MCF 10A (cell line): ENCODE results near the gene WASF3. TPM values are rescaled to one million over a fixed set of nuclear protein-coding genes. Genes with fewer than 3 reads are reported as not detected.

ENCODE experiments used
- BruUV-seq: library from RNA; stranded (reverse); fragments of 400-500 nt; replicated peaks from 2 replicates; lab custom pipeline; 2021; lab: Mats Ljungman, UMichigan
- CTCF ChIA-PET: fragments of 300-600 bp; sonication (Branson Sonifier 250); formaldehyde crosslinking; extraction: SDS; loops from one replicate; lab custom pipeline; 2021; ENCODE audit warnings: antibody characterized with exemption, inconsistent platforms; lab: Yijun Ruan, JAX
- POLR2A ChIA-PET: fragments of 300-600, 350-650 bp; sonication (Branson Sonifier 250); formaldehyde crosslinking; extraction: SDS; loops from one replicate; lab custom pipeline; 2020; ENCODE audit warnings: antibody characterized with exemption, inconsistent platforms; lab: Yijun Ruan, JAX
- DNase-seq: peaks from one replicate; pipeline ENCODE4 v3.0.0-alpha.2; 2018; ENCODE audit not compliant: unreplicated experiment
- H3K27ac Mint-ChIP-seq: one replicate; pipeline ENCODE4 v1.8.0; 2022; ENCODE audit warnings: mild to moderate bottlenecking, low read depth, mixed read lengths; ENCODE audit not compliant: unreplicated experiment
- H3K27me3 Mint-ChIP-seq: one replicate; pipeline ENCODE4 v1.8.0; 2022; ENCODE audit warnings: mixed read lengths; ENCODE audit not compliant: insufficient read depth, unreplicated experiment
- H3K36me3 Mint-ChIP-seq: one replicate; pipeline ENCODE4 v1.8.0; 2022; ENCODE audit warnings: mild to moderate bottlenecking, moderate library complexity, mixed read lengths; ENCODE audit not compliant: insufficient read depth, unreplicated experiment
- H3K4me1 Mint-ChIP-seq: one replicate; pipeline ENCODE4 v1.8.0; 2022; ENCODE audit warnings: mixed read lengths; ENCODE audit not compliant: insufficient read depth, unreplicated experiment
- H3K4me3 Mint-ChIP-seq: one replicate; pipeline ENCODE4 v1.8.0; 2022; ENCODE audit warnings: mild to moderate bottlenecking, moderate library complexity, mixed read lengths; ENCODE audit not compliant: unreplicated experiment
- H3K9me3 Mint-ChIP-seq: one replicate; pipeline ENCODE4 v1.8.0; 2022; ENCODE audit warnings: mixed read lengths; ENCODE audit not compliant: unreplicated experiment
- CTCF ChIP-seq: fragments of 200-600 bp; IDR thresholded peaks from one replicate; pipeline ENCODE4 v1.8.0; 2022; ENCODE audit warnings: antibody characterized with exemption, mild to moderate bottlenecking; ENCODE audit not compliant: unreplicated experiment
- intact Hi-C: fragments of 100-400 bp; cut with micrococcal nuclease; formaldehyde crosslinking; loops from 2 replicates; pipeline ENCODE4 v1.14.1; 2022
- total RNA-seq: library from RNA; stranded (reverse); gene quantifications from 2 replicates; pipeline ENCODE4 v1.2.3, GENCODE V29; 2022

Gene WASF3
- total RNA-seq, 1 experiment from 2014 or later = 24.0 TPM

GRCh38 chr13:26599860-26600259 is 42.4 kb downstream of the WASF3 start:
- TF ChIP-seq CTCF = no peak
- Mint-ChIP-seq H3K36me3 (peaks cover 7% of the 10 kb centered on the region), H3K4me3 (no peak overlapping the region), H3K4me1 (peaks cover 37% of the 10 kb centered on the region), H3K27me3 (no peaks in the 10 kb centered on the region), H3K27ac (no peak overlapping the region), H3K9me3 (peaks cover 12% of the 10 kb centered on the region)
- intact Hi-C loops = no loop called here
- no TSS peak for BruUV-seq
- ChIA-PET CTCF (interaction anchor here (0.6 to 1.5 kb wide), 3 partner anchors 35 to 102 kb away, joined by 4 to 5 read pairs (median 5); no protein-coding TSS in a partner anchor), POLR2A (interaction anchor here (0.5 to 1.6 kb wide), 3 partner anchors 11 to 1212 kb away, joined by 3 to 5 read pairs (median 5); no protein-coding TSS in a partner anchor)
- no peak for DNase-seq

GRCh38 chr13:26600343-26600742 is 42.9 kb downstream of the WASF3 start:
- no TSS peak for BruUV-seq
- intact Hi-C loops = no loop called here
- Mint-ChIP-seq H3K4me1 (peaks cover 40% of the 10 kb centered on the region), H3K36me3 (peaks cover 7% of the 10 kb centered on the region), H3K9me3 (peaks cover 12% of the 10 kb centered on the region), H3K4me3 (no peak overlapping the region), H3K27me3 (no peaks in the 10 kb centered on the region), H3K27ac (no peak overlapping the region)
- no peak for DNase-seq
- CTCF ChIA-PET = interaction anchor here (0.6 to 1.5 kb wide), 2 partner anchors 97 to 102 kb away, joined by 4 to 5 read pairs; no protein-coding TSS in a partner anchor
- no peak for TF ChIP-seq CTCF
- POLR2A ChIA-PET = interaction anchor here (0.5 to 0.8 kb wide), 3 partner anchors 11 to 1212 kb away, joined by 3 to 5 read pairs (median 3); no protein-coding TSS in a partner anchor

- DNase-seq = peak; percentile 11
- intact Hi-C loops = no loop called here
- POLR2A ChIA-PET = interaction anchor here (1.5 to 2.5 kb wide), 2 partner anchors 13 to 43 kb away, joined by 4 to 5 read pairs; no protein-coding TSS in a partner anchor
- Mint-ChIP-seq H3K4me1 (peaks cover 40% of the 10 kb centered on the region), H3K27ac (no peak overlapping the region), H3K9me3 (peaks cover 5% of the 10 kb centered on the region), H3K36me3 (peaks cover 5% of the 10 kb centered on the region), H3K27me3 (no peaks in the 10 kb centered on the region), H3K4me3 (no peak overlapping the region)
- no TSS peak for BruUV-seq
- CTCF ChIA-PET = interaction anchor here (1.1 to 2.1 kb wide), 4 partner anchors 13 to 41 kb away, joined by 3 to 6 read pairs (median 4); no protein-coding TSS in a partner anchor
- no peak for TF ChIP-seq CTCF
Measured at GRCh38 chr13:26601669-26602068, 44.2 kb downstream of the WASF3 start.

GRCh38 chr13:26602783-26603182 is 45.3 kb downstream of the WASF3 start:
- BruUV-seq = no TSS peak
- TF ChIP-seq CTCF = no peak
- ChIA-PET POLR2A (interaction anchor here (2.5 kb wide), 1 partner anchor 44 kb away, joined by 5 read pairs; no protein-coding TSS in a partner anchor), CTCF (interaction anchor here (1.1 to 2.1 kb wide), 2 partner anchors 24 to 31 kb away, joined by 3 to 6 read pairs; no protein-coding TSS in a partner anchor)
- Mint-ChIP-seq H3K9me3 (no peaks in the 10 kb centered on the region), H3K27me3 (no peaks in the 10 kb centered on the region), H3K4me3 (no peak overlapping the region), H3K36me3 (no peaks in the 10 kb centered on the region), H3K4me1 (peaks cover 40% of the 10 kb centered on the region), H3K27ac (no peak overlapping the region)
- DNase-seq = no peak
- intact Hi-C loops = no loop called here
